K562 (cell line): Measurements from ENCODE around the gene OR2B2. TPM values are rescaled to one million over a fixed set of nuclear protein-coding genes. Genes with fewer than 3 reads are reported as not detected.

Experiments
- AFF4 ChIP-seq: sonication (generic); formaldehyde crosslinking; IDR thresholded peaks from 2 replicates; pipeline ENCODE4 v1.8.0; 2023; ENCODE audit warnings: mild to moderate bottlenecking, missing genetic modification reagents
- ATF1 ChIP-seq, 2 experiments: fragments of 450-650 bp in 1 of 2; IDR thresholded peaks; 2 replicates each; pipeline ENCODE4 v1.6.1; 2016; ENCODE audit warnings: missing compliant biosample characterization in 1 of 2, missing genetic modification characterization in 1 of 2
- CC2D1A ChIP-seq: fragments of 450-650 bp; IDR thresholded peaks from 2 replicates; pipeline ENCODE4 v1.6.1; 2017; ENCODE audit warnings: mild to moderate bottlenecking
- CHD1 ChIP-seq: fragments of 200-600 bp; sonication (generic); IDR thresholded peaks from one replicate; pipeline ENCODE4 v1.6.1; 2012; ENCODE audit warnings: mild to moderate bottlenecking, moderate library complexity, low read length, inconsistent platforms
- CREB5 ChIP-seq: fragments of 250-450 bp; sonication (Bioruptor Pico); IDR thresholded peaks from 2 replicates; pipeline ENCODE4 v1.5.0; 2020; ENCODE audit warnings: mild to moderate bottlenecking
- EP300 ChIP-seq: IDR thresholded peaks from 2 replicates; pipeline ENCODE4 v1.6.1; 2012; ENCODE audit warnings: low read length, improper control_type of control experiment
- FOXA1 ChIP-seq: fragments of 450-650 bp; IDR thresholded peaks from 2 replicates; pipeline ENCODE4 v1.6.1; 2016; ENCODE audit warnings: mild to moderate bottlenecking, borderline replicate concordance
- HNRNPLL ChIP-seq: fragments of 200-400 bp; formaldehyde crosslinking; IDR thresholded peaks from 2 replicates; pipeline ENCODE4 v1.6.1; 2017; ENCODE audit warnings: low read length, low read depth, mild to moderate bottlenecking; ENCODE audit not compliant: poor library complexity, severe bottlenecking
- NBN ChIP-seq: fragments of 450-650 bp; IDR thresholded peaks from 2 replicates; pipeline ENCODE4 v1.6.1; 2016; ENCODE audit warnings: low read depth, mild to moderate bottlenecking
- NFE2L1 ChIP-seq: fragments of 450-650 bp; IDR thresholded peaks from 2 replicates; pipeline ENCODE4 v1.6.1; 2016; ENCODE audit warnings: missing genetic modification characterization, low read depth, mild to moderate bottlenecking, missing compliant biosample characterization, moderate library complexity, borderline replicate concordance
- OTX1 ChIP-seq: fragments of 450-650 bp; formaldehyde crosslinking; IDR thresholded peaks from 2 replicates; pipeline ENCODE4 v1.4.0; 2022; ENCODE audit warnings: mild to moderate bottlenecking
- PRMT5 ChIP-seq: sonication (generic); formaldehyde crosslinking; IDR thresholded peaks from 2 replicates; pipeline ENCODE4 v1.5.0; 2020; ENCODE audit warnings: missing genetic modification reagents
- TAF1 ChIP-seq: IDR thresholded peaks from 2 replicates; pipeline ENCODE4 v1.6.1; 2011; ENCODE audit warnings: mild to moderate bottlenecking, low read length, moderate library complexity; ENCODE audit not compliant: insufficient read depth, control insufficient read depth, severe bottlenecking; ENCODE audit errors: extremely low read depth
- TFAP4 ChIP-seq: sonication (generic); formaldehyde crosslinking; IDR thresholded peaks from 2 replicates; pipeline ENCODE4 v1.8.0; 2022; ENCODE audit warnings: missing genetic modification reagents, mild to moderate bottlenecking, moderate library complexity, borderline replicate concordance
- ZFX ChIP-seq: sonication (generic); formaldehyde crosslinking; IDR thresholded peaks from 2 replicates; pipeline ENCODE4 v1.8.0; 2022; ENCODE audit warnings: mild to moderate bottlenecking, missing genetic modification reagents, moderate library complexity
- ZNF280B ChIP-seq: fragments of 250-450 bp; sonication (Bioruptor Pico); IDR thresholded peaks from 2 replicates; pipeline ENCODE4 v1.5.1; 2021; ENCODE audit warnings: mild to moderate bottlenecking
- ZNF57 ChIP-seq: fragments of 450-650 bp; formaldehyde crosslinking; IDR thresholded peaks from 2 replicates; pipeline ENCODE4 v1.4.0; 2020; ENCODE audit warnings: mild to moderate bottlenecking, moderate library complexity
- polyA plus RNA-seq, 8 experiments: library from polyadenylated mRNA; depleted of rRNA in 4 of 8; stranded (reverse) in 5 of 8; unstranded in 3 of 8; fragments of >200 nt; fragmentation: Nextera tagmentation in 2 of 8; fragmentation: Illumina TruSeq in 1 of 8; extraction: Ambion mirVana in 2 of 8; extraction: Trizol in 1 of 8; gene quantifications; 2 replicates each; pipeline versions ENCODE4 v1.2.1 to v1.2.3, GENCODE V29; 2011 to 2014; ENCODE audit warnings: inconsistent platforms in 1 of 8, missing spikeins in 1 of 8
- total RNA-seq, 7 experiments: library from RNA; depleted of rRNA in 6 of 7; stranded (reverse); fragments of >200 nt in 6 of 7; fragmentation: Illumina TruSeq in 2 of 7; extraction: Trizol in 2 of 7; gene quantifications; 2 replicates each; pipeline versions ENCODE4 v1.2.1 to v1.2.3, GENCODE V29; 2011 to 2021; ENCODE audit warnings: low replicate concordance in 1 of 7

The OR2B2 gene
- total and polyA plus RNA-seq, 9 of the 15 experiments (the other 6 are each of a cell fraction or from before 2014, with no cell fraction given): 0.24 TPM; not detected in 8

GRCh38 chr6:27890445-27891319 lies 21.5 kb downstream of the OR2B2 start (continued):
- TF ChIP-seq OTX1 (CRISPR knock-in tag) (peak; percentile 8; the same call in 1 of the 2 replicates), ZFX (CRISPR knock-in tag) (peak; percentile 86), AFF4 (CRISPR knock-in tag) (peak; percentile 95), ZNF280B (CRISPR knock-in tag) (no peak), CHD1 (peak; percentile 28), NBN (peak; percentile 71; the same call in 1 of the 2 replicates), HNRNPLL (peak; percentile 95), TFAP4 (CRISPR knock-in tag) (peak; percentile 98), TAF1 (peak; percentile 53), ATF1 (CRISPR knock-in tag; IDR thresholded peaks at IDR 0.05) (no peak), ATF1 (tag; IDR thresholded peaks at IDR 0.05) (peak; percentile 63), CREB5 (CRISPR knock-in tag) (0 out of 2 replicates have a peak, but pooled peaks have one; percentile 46), EP300 (no peak), NFE2L1 (tag) (no peak), CC2D1A (peak; percentile 92), ZNF57 (CRISPR knock-in tag) (no peak), PRMT5 (CRISPR knock-in tag) (no peak), FOXA1 (no peak)
